Memory B cell (primary cell): ENCODE data around the gene KIF18B.

Experiments
- ATAC-seq: fragments of 150-1000 bp; cut with Tn5 transposase; 2 replicates; pipeline ENCODE4 v1.10.0; 2021; ENCODE audit warnings: low read depth, mild to moderate bottlenecking, moderate library complexity
- DNase-seq, 2 donors: peaks; one replicate each; pipeline ENCODE4 v3.0.0; 2022; ENCODE audit warnings: low spot score in 2 of 2
- H3K27ac Mint-ChIP-seq: one replicate; pipeline ENCODE4 v1.8.0; 2022; ENCODE audit warnings: mild to moderate bottlenecking, moderate library complexity, mixed read lengths
- H3K27me3 Mint-ChIP-seq: one replicate; pipeline ENCODE4 v1.8.0; 2022; ENCODE audit warnings: mixed read lengths
- H3K36me3 Mint-ChIP-seq: one replicate; pipeline ENCODE4 v1.8.0; 2022; ENCODE audit warnings: mild to moderate bottlenecking, mixed read lengths
- H3K4me1 Mint-ChIP-seq: one replicate; pipeline ENCODE4 v1.8.0; 2022; ENCODE audit warnings: mixed read lengths
- H3K4me3 Mint-ChIP-seq: one replicate; pipeline ENCODE4 v1.8.0; 2022; ENCODE audit warnings: mild to moderate bottlenecking, moderate library complexity, mixed read lengths
- H3K9me3 Mint-ChIP-seq: one replicate; pipeline ENCODE4 v1.8.0; 2022; ENCODE audit warnings: mixed read lengths

Gene KIF18B

DNA sequence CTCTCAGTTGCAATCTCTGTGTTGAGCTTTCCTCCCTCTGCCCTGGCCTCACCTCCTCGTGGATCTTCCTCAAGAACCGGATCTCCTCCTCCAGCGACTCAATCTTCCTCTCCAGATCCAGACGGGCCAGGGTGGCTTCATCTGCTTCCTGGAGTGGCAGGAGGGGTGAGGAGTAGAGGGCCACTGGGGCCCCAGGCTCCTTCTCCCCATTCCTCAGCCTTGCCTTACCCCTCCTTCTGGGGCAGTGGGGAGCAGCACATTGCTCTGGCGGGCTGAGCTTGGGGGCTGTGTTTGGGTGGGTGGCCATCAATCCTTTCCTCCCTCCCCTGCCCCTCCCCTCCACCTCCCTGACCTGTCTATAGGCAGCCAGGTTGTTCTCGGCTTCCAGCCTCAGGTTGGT lies 33.9 kb downstream of the KIF18B start:
- no peaks in the 10 kb centered on the region for H3K9me3 Mint-ChIP-seq

GRCh38 chr17:44912763-44913544 lies 34.6 kb downstream of the KIF18B start:
- H3K36me3 Mint-ChIP-seq = no peaks in the 10 kb centered on the region
- no peaks in the 10 kb centered on the region for H3K9me3 Mint-ChIP-seq
- H3K4me3 Mint-ChIP-seq = no peak overlapping the region
- H3K27ac Mint-ChIP-seq = no peak overlapping the region
- ATAC-seq = no peak
- H3K27me3 Mint-ChIP-seq = peaks cover 24% of the 10 kb centered on the region
- H3K4me1 Mint-ChIP-seq = peaks cover 8% of the 10 kb centered on the region
- DNase-seq = no peak

More for the DNA sequence above, 33.9 kb downstream of the KIF18B start:
- H3K4me3 Mint-ChIP-seq = no peak overlapping the region
- H3K4me1 Mint-ChIP-seq = peaks cover 8% of the 10 kb centered on the region
- H3K27me3 Mint-ChIP-seq = peaks cover 22% of the 10 kb centered on the region
- no peak for DNase-seq
- H3K27ac Mint-ChIP-seq = no peak overlapping the region
- no peak for ATAC-seq
- H3K36me3 Mint-ChIP-seq = no peaks in the 10 kb centered on the region

GRCh38 chr17:44911133-44912001 lies 36.2 kb downstream of the KIF18B start:
- peak overlapping the region; percentile 57 for H3K4me3 Mint-ChIP-seq
- H3K27me3 Mint-ChIP-seq = peaks cover 23% of the 10 kb centered on the region
- no peak overlapping the region for H3K27ac Mint-ChIP-seq
- H3K36me3 Mint-ChIP-seq = no peaks in the 10 kb centered on the region
- H3K4me1 Mint-ChIP-seq = peaks cover 8% of the 10 kb centered on the region
- DNase-seq (peak; percentile 26 to 36), ATAC-seq (peak; percentile 69)
- H3K9me3 Mint-ChIP-seq = no peaks in the 10 kb centered on the region

GRCh38 chr17:44910231-44911106 lies 37.1 kb downstream of the KIF18B start:
- H3K36me3 Mint-ChIP-seq = no peaks in the 10 kb centered on the region
- ATAC-seq = no peak
- H3K27me3 Mint-ChIP-seq = peaks cover 28% of the 10 kb centered on the region
- H3K4me1 Mint-ChIP-seq = peaks cover 8% of the 10 kb centered on the region
- no peak overlapping the region for H3K27ac Mint-ChIP-seq
- no peak for DNase-seq
- H3K9me3 Mint-ChIP-seq = no peaks in the 10 kb centered on the region
- no peak overlapping the region for H3K4me3 Mint-ChIP-seq

DNA sequence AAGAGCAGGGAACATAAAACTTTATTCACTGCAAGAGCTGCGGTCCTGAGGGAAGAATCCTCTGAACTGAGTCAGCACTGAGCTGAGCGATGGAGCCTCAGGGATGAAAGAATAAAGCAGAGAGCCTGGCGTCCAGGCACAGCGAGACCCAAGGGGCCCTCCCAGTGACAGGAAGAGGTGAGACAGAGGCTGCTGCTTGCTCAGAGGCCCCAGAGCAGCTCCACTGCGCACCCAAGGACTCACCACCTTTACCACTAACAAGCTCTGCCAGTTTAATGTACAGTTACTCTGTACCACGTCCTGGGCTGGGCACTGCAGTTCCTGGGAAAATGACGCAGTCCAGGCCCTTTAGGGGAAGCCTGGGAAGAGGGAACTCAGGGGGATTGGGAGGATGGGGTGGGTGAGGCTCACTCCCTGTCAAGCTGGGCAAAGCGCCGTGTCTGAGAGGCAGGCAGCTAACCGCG lies 37.9 kb downstream of the KIF18B start:
- DNase-seq (no peak), ATAC-seq (no peak)
- H3K4me1 Mint-ChIP-seq = peaks cover 8% of the 10 kb centered on the region
- peaks cover 30% of the 10 kb centered on the region for H3K27me3 Mint-ChIP-seq
- no peak overlapping the region for H3K4me3 Mint-ChIP-seq
- H3K36me3 Mint-ChIP-seq = no peaks in the 10 kb centered on the region
- no peaks in the 10 kb centered on the region for H3K9me3 Mint-ChIP-seq
- no peak overlapping the region for H3K27ac Mint-ChIP-seq

- no peaks in the 10 kb centered on the region for H3K9me3 Mint-ChIP-seq
- no peaks in the 10 kb centered on the region for H3K36me3 Mint-ChIP-seq
- H3K27me3 Mint-ChIP-seq = peaks cover 28% of the 10 kb centered on the region
- no peak for DNase-seq
- ATAC-seq = no peak
- H3K4me3 Mint-ChIP-seq = no peak overlapping the region
- H3K4me1 Mint-ChIP-seq = peaks cover 8% of the 10 kb centered on the region
- no peak overlapping the region for H3K27ac Mint-ChIP-seq
Measured at GRCh38 chr17:44908761-44909326, 38.7 kb downstream of the KIF18B start.

- Mint-ChIP-seq H3K4me1 (peaks cover 4% of the 10 kb centered on the region), H3K27me3 (peaks cover 23% of the 10 kb centered on the region)
- no peak for ATAC-seq
Measured at GRCh38 chr17:44907729-44908470, 39.7 kb downstream of the KIF18B start.

GRCh38 chr17:44906763-44907728 lies 40.5 kb downstream of the KIF18B start:
- H3K4me1 Mint-ChIP-seq = peaks cover 4% of the 10 kb centered on the region
- H3K36me3 Mint-ChIP-seq = no peaks in the 10 kb centered on the region
- DNase-seq (no peak), ATAC-seq (no peak)
- no peak overlapping the region for H3K27ac Mint-ChIP-seq
- H3K27me3 Mint-ChIP-seq = peaks cover 19% of the 10 kb centered on the region
- H3K9me3 Mint-ChIP-seq = no peaks in the 10 kb centered on the region
- H3K4me3 Mint-ChIP-seq = no peak overlapping the region

More at GRCh38 chr17:44907729-44908470, 39.7 kb downstream of the KIF18B start:
- Mint-ChIP-seq H3K9me3 (no peaks in the 10 kb centered on the region), H3K27ac (no peak overlapping the region), H3K36me3 (no peaks in the 10 kb centered on the region), H3K4me3 (no peak overlapping the region)
- DNase-seq = no peak

GRCh38 chr17:44906010-44906646 lies 41.4 kb downstream of the KIF18B start:
- Mint-ChIP-seq H3K27me3 (peaks cover 19% of the 10 kb centered on the region), H3K36me3 (no peaks in the 10 kb centered on the region), H3K4me1 (peaks cover 4% of the 10 kb centered on the region), H3K4me3 (no peak overlapping the region), H3K27ac (no peak overlapping the region), H3K9me3 (no peaks in the 10 kb centered on the region)
- ATAC-seq (no peak), DNase-seq (no peak)

GRCh38 chr17:44905006-44906000 lies 42.3 kb downstream of the KIF18B start:
- ATAC-seq = no peak
- Mint-ChIP-seq H3K9me3 (no peaks in the 10 kb centered on the region), H3K4me3 (no peak overlapping the region)

More at GRCh38 chr17:44905006-44906000, 42.3 kb downstream of the KIF18B start:
- no peaks in the 10 kb centered on the region for H3K4me1 Mint-ChIP-seq
- H3K27ac Mint-ChIP-seq = peak overlapping the region; percentile 22
- DNase-seq = no peak
- peaks cover 15% of the 10 kb centered on the region for H3K27me3 Mint-ChIP-seq
- H3K36me3 Mint-ChIP-seq = no peaks in the 10 kb centered on the region
